ENCODE results near the gene SLC26A1. TPM values are rescaled to one million over a fixed set of nuclear protein-coding genes. Genes with fewer than 3 reads are reported as not detected.

Gene SLC26A1
- total and polyA plus RNA-seq, 2 of the 13 experiments (the other 11 are each of a cell fraction or from before 2014, with no cell fraction given): 5.4 to 22.9 TPM

DNA sequence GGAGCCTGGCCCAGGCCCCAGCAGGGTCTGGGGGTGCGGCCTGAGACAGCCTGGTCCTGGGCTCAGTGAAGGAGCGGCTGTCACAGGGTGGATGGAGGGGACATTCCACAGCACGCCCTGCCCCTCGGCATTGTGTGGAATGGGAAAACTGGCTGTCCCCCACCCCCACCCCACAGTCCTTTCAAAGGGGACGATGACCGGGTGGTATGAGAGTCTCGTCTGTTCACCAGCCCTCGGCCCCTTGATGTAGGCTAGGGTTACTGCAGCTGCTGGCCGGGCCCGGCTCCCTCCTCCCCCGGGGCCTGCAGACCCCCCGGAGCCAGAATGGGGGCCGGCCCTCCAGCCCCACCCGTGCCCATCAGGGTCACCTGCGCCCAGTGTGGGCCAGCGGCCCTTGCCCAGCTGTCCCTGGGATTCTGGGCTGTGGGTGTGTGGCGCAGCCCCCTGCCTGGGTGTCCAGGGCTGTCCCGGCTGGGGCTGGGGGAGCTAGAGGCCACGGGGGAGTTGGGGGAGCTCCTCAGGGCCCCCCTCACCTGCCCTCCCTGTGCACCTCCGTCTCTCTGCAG lies 30.0 kb upstream of the SLC26A1 start (continued):
- TF ChIP-seq, protein P1, sequence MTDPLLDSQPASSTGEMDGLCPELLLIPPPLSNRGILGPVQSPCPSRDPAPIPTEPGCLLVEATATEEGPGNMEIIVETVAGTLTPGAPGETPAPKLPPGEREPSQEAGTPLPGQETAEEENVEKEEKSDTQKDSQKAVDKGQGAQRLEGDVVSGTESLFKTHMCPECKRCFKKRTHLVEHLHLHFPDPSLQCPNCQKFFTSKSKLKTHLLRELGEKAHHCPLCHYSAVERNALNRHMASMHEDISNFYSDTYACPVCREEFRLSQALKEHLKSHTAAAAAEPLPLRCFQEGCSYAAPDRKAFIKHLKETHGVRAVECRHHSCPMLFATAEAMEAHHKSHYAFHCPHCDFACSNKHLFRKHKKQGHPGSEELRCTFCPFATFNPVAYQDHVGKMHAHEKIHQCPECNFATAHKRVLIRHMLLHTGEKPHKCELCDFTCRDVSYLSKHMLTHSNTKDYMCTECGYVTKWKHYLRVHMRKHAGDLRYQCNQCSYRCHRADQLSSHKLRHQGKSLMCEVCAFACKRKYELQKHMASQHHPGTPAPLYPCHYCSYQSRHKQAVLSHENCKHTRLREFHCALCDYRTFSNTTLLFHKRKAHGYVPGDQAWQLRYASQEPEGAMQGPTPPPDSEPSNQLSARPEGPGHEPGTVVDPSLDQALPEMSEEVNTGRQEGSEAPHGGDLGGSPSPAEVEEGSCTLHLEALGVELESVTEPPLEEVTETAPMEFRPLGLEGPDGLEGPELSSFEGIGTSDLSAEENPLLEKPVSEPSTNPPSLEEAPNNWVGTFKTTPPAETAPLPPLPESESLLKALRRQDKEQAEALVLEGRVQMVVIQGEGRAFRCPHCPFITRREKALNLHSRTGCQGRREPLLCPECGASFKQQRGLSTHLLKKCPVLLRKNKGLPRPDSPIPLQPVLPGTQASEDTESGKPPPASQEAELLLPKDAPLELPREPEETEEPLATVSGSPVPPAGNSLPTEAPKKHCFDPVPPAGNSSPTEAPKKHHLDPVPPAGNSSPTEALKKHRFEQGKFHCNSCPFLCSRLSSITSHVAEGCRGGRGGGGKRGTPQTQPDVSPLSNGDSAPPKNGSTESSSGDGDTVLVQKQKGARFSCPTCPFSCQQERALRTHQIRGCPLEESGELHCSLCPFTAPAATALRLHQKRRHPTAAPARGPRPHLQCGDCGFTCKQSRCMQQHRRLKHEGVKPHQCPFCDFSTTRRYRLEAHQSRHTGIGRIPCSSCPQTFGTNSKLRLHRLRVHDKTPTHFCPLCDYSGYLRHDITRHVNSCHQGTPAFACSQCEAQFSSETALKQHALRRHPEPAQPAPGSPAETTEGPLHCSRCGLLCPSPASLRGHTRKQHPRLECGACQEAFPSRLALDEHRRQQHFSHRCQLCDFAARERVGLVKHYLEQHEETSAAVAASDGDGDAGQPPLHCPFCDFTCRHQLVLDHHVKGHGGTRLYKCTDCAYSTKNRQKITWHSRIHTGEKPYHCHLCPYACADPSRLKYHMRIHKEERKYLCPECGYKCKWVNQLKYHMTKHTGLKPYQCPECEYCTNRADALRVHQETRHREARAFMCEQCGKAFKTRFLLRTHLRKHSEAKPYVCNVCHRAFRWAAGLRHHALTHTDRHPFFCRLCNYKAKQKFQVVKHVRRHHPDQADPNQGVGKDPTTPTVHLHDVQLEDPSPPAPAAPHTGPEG (CRISPR knock-in tag; IDR thresholded peaks at IDR 0.05): no peak
- TF ChIP-seq ZNF510 (CRISPR knock-in tag; IDR thresholded peaks at IDR 0.05; ENCODE audit: low read depth): no peak
- no peak for TF ChIP-seq GPN1 (CRISPR knock-in tag; IDR thresholded peaks at IDR 0.05; ENCODE audit: borderline replicate concordance)

DNA sequence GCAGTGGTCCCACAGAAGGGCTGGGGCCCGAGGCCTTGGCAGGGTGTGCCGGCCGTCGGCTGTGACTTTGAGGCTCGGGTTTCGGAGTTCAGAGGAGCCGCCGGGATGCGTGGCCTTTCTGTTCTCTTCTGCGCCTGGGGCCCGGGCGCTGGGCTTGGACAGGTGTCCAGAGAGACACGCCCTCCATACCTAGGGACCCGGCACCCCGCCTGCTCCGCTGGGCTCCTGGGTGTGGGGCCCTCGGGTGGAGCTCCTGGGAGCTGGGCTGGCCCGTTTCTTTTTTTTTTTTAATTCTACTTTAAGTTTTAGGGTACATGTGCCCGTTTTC lies 29.5 kb upstream of the SLC26A1 start:
- CTCF ChIA-PET (ENCODE audit: low intra/inter-chr PET ratio, low total read pairs): no interaction called here
- peaks cover 8 to 12% of the 10 kb centered on the region in 2 experiments; a peak in 4 of 5 replicates for H3K36me3 ChIP-seq (replicated peaks in 1 of 2; ENCODE audit: control insufficient read depth in 1 of 2, insufficient read depth in 2 of 2, low read length in 2 of 2)
- H4K20me1 ChIP-seq (ENCODE audit: insufficient read depth, low read length): no peaks in the 10 kb centered on the region
- H3K4me1 ChIP-seq (ENCODE audit: insufficient read depth, low read length): peaks cover 5% of the 10 kb centered on the region
- no peaks in the 10 kb centered on the region for H3K79me2 ChIP-seq (ENCODE audit: insufficient read depth, low read length)
- BruUV-seq (replicated peaks): no TSS peak
- ATAC-seq: no peak
- WGBS (ENCODE audit: low lambda C conversion rate): 97% methylated on average over 6 of the region's 19 CpGs
- no peak for FAIRE-seq
- H3K4me3 ChIP-seq (replicated peaks in 1 of 3; ENCODE audit: insufficient read depth in 1 of 3, low read depth in 2 of 3, low read length in 3 of 3): no peak overlapping the region
- H2AFZ ChIP-seq (ENCODE audit: low read length): no peak overlapping the region
- POLR2A ChIA-PET: no interaction called here
- intact Hi-C loops (cut with micrococcal nuclease; ENCODE audit: unreplicated experiment) (no loop called here), in situ Hi-C loops (cut with HindIII; ENCODE audit: extremely low pct_ligation_motif_present, low pct_unique_long_range_greater_than_20kb) (no loop called here)
- H3K27ac ChIP-seq (ENCODE audit: extremely low read length, insufficient read depth, low read length): no peak overlapping the region
- no peak for DNase-seq (ENCODE audit: low spot score)
- no peak overlapping the region for H3K9ac ChIP-seq (ENCODE audit: insufficient read depth, low read depth, low read length)
- H3K4me2 ChIP-seq (ENCODE audit: low read depth, low read length): no peak overlapping the region
- no peaks in the 10 kb centered on the region for H3K9me3 ChIP-seq (ENCODE audit: low read length)
- H3K27me3 ChIP-seq (ENCODE audit: control insufficient read depth in 1 of 2, insufficient read depth in 2 of 2, low read length in 2 of 2): no peaks in the 10 kb centered on the region
- TF ChIP-seq, protein P2, sequence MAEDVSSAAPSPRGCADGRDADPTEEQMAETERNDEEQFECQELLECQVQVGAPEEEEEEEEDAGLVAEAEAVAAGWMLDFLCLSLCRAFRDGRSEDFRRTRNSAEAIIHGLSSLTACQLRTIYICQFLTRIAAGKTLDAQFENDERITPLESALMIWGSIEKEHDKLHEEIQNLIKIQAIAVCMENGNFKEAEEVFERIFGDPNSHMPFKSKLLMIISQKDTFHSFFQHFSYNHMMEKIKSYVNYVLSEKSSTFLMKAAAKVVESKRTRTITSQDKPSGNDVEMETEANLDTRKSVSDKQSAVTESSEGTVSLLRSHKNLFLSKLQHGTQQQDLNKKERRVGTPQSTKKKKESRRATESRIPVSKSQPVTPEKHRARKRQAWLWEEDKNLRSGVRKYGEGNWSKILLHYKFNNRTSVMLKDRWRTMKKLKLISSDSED (CRISPR knock-in tag; IDR thresholded peaks at IDR 0.05): no peak
- no peak for TF ChIP-seq ZNF775 (CRISPR knock-in tag; IDR thresholded peaks at IDR 0.05; ENCODE audit: borderline replicate concordance)
- TF ChIP-seq MED1 (CRISPR knock-in tag; IDR thresholded peaks at IDR 0.05): no peak
- TF ChIP-seq, protein P3, sequence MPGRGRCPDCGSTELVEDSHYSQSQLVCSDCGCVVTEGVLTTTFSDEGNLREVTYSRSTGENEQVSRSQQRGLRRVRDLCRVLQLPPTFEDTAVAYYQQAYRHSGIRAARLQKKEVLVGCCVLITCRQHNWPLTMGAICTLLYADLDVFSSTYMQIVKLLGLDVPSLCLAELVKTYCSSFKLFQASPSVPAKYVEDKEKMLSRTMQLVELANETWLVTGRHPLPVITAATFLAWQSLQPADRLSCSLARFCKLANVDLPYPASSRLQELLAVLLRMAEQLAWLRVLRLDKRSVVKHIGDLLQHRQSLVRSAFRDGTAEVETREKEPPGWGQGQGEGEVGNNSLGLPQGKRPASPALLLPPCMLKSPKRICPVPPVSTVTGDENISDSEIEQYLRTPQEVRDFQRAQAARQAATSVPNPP (CRISPR knock-in tag; IDR thresholded peaks at IDR 0.05): no peak
- no peak for TF ChIP-seq ZSCAN30 (CRISPR knock-in tag; IDR thresholded peaks at IDR 0.05)
- no peak for TF ChIP-seq NCOA2 (CRISPR knock-in tag; IDR thresholded peaks at IDR 0.05)
- TF ChIP-seq ZEB1 (IDR thresholded peaks at IDR 0.05; ENCODE audit: insufficient replicate concordance, low read depth): no peak
- TF ChIP-seq BCL6 (CRISPR knock-in tag; IDR thresholded peaks at IDR 0.05): no peak
- TF ChIP-seq, protein P4, sequence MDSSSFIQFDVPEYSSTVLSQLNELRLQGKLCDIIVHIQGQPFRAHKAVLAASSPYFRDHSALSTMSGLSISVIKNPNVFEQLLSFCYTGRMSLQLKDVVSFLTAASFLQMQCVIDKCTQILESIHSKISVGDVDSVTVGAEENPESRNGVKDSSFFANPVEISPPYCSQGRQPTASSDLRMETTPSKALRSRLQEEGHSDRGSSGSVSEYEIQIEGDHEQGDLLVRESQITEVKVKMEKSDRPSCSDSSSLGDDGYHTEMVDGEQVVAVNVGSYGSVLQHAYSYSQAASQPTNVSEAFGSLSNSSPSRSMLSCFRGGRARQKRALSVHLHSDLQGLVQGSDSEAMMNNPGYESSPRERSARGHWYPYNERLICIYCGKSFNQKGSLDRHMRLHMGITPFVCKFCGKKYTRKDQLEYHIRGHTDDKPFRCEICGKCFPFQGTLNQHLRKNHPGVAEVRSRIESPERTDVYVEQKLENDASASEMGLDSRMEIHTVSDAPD (CRISPR knock-in tag; IDR thresholded peaks at IDR 0.05): no peak
- no peak for TF ChIP-seq ERF (CRISPR knock-in tag; IDR thresholded peaks at IDR 0.05)
- no peak for TF ChIP-seq SRSF9 (IDR thresholded peaks at IDR 0.05; ENCODE audit: borderline replicate concordance, insufficient read depth, low read depth, low read length, poor library complexity, severe bottlenecking)

Data from HepG2 (cell line).